NCI-H1436 (cell line): ENCODE measurements around the gene PLS1.
"Not testable (repeated sequence)": the region's sequence is repeated elsewhere in the genome, so short reads cannot be mapped to it uniquely, and the experiment has no call there.

ENCODE experiments used
- DNase-seq: peaks from one replicate; lab custom pipeline; 2025; lab: John Stamatoyannopoulos, UW

PLS1 gene, protein sequence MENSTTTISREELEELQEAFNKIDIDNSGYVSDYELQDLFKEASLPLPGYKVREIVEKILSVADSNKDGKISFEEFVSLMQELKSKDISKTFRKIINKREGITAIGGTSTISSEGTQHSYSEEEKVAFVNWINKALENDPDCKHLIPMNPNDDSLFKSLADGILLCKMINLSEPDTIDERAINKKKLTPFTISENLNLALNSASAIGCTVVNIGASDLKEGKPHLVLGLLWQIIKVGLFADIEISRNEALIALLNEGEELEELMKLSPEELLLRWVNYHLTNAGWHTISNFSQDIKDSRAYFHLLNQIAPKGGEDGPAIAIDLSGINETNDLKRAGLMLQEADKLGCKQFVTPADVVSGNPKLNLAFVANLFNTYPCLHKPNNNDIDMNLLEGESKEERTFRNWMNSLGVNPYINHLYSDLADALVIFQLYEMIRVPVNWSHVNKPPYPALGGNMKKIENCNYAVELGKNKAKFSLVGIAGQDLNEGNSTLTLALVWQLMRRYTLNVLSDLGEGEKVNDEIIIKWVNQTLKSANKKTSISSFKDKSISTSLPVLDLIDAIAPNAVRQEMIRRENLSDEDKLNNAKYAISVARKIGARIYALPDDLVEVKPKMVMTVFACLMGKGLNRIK

DNA sequence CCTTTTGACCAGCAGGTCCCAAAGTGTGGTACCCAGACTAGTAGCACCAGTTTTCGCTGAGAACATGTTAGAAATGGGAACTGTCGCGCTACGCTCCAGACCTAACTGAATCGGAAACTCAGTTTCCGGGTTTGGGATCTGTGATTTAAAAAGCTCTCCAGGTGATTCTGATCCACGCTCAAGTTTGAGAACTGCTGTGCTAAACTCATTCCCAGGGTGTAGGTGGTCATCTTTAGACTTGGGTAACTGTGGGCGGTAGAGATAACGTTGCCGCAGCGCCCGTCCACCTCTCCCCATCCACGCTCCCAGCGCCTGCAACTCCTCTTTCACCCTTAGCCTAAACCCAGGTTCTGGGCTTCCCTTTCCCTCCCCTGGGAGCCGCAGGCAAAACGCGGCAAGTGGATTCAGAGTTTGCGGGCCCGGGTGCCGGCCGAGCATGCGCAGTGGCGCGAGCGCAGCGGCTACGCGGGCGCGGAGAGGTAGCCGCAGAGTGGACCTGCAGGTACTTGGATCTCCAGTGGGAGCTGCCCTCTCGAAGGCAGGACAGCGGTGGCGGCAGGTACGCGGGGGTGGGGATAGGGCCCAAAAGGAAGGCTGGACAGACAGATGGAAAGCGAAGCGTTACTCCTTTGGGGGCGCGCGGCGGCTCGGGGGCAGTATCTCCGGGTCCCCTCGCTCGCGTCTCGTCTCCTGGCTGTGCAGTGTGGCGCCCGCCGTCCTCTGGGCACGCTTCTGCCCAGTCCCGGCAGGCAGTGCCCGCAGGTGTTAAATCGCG, at the start of gene PLS1:
PLS1 (plus strand) TSS at position 443 of the 775 bp plus-strand sequence. CDS start 67,845 bp downstream, outside the sequence.
- peak; percentile 96 for DNase-seq

DNA sequence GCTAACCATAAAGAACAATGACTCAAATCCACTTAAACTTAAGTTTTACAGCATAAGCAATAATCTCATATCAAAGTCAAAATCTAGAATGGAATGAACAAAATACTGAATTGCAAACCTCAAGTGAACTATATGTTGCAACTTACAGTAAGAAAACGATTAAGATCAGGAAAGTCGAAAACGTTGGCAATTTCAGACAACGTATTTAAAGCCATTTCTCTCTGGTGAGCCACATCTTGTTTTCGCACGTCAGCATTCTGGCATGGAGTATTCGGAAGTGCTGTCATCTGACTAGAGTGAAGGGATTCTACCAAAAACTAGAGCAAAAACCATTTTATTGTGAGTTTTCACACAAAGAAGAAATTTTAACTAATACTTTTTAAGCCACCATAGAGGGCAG, 46.2 kb upstream of the PLS1 start:
- DNase-seq = no peak

DNA sequence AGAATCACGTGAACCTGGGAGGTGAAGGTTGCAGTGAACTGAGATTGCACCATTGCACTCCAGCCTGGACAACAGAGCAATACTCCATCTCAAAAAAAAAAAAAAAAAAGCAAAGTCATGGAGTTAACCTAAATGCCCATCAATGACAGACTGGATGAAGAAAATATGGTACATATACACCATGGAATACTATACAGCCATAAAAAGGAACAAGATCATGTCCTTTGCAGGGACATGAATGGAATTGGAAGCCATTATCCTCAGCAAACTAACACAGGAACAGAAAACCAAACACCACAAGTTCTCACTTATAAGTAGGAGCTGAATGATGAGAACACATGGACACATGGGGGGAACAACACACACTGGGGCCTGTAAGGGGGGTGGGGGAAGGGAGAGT, 43.6 kb upstream of the PLS1 start:
- not testable (repeated sequence) for DNase-seq

DNA sequence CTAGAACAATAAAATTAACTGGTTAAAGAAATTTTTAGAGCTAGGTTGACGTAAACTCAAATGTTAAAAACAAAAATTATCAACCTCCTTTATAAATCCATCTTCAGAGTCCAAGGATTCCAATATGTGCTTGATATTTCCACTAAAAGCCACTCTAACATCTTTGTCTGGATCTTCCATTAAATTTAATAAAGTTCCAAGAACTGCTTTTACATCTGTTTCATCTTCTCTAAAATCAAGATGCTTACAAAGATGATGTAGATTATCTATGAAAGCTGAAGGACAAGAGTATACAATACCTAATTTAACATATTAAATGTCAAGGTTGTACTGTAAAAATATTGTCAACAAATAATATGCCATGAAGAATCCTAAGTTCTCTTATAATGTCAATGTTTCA, 42.5 kb upstream of the PLS1 start:
- DNase-seq = no peak

DNA sequence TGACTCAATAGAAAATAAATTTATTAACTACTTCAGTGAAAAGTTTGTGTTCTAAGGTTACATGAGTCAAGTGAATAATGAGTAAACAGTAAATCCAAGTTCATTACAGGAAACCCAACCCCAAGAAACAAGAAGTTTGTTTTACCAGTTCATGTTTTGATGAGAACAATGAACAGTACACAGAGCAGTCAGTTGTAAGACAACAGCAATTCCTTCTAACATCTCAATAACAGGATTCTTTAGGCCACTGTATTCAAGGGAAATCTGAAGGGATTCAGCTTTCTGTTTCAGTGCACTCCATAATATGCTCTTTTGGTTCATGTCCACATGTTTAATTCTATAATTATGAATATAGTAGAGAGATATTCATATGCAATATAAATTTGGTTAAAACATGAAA, 36.1 kb upstream of the PLS1 start:
- DNase-seq = no peak

DNA sequence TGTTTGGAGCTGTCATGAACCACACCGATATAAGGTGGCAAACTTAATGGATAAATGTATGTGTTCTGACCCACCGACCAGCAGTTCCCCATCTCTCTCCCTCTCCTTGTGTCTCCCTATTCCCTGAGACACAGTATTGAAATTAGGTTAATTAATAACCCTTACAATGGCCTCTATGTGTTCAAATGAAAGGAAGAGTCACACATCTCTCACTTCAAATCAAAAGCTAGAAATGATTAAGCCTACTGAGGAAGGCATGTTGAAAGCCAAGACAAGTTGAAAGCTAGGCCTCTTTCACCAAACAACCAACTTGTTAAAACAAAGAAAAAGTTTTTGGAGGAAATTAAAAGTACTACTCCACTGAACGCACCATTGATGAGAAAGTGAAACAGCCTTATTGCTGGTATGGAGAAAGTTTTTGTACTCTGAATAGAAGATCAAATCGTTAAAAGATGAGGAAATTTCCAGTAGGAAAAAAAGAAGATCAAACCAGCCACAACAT, 32.6 kb upstream of the PLS1 start:
- no peak for DNase-seq

DNA sequence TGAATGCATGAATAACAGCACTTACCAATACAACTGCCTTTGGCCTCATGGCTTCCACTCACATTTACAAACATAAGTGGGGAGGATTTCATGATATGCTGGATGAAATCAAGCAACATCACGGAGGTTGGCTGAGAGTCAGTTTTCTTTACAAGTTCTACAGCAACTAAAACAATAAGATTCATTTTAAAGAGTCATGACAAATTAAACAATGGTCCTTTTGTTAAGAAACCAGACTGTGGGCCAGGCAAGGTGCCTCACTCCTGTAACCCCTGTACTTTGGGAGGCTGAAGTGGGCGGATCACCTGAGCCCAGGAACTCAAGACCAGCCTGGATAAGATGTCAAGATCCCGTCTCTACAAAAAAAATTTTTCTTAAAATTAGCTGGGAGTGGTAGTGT, 30.1 kb upstream of the PLS1 start:
- no peak for DNase-seq

DNA sequence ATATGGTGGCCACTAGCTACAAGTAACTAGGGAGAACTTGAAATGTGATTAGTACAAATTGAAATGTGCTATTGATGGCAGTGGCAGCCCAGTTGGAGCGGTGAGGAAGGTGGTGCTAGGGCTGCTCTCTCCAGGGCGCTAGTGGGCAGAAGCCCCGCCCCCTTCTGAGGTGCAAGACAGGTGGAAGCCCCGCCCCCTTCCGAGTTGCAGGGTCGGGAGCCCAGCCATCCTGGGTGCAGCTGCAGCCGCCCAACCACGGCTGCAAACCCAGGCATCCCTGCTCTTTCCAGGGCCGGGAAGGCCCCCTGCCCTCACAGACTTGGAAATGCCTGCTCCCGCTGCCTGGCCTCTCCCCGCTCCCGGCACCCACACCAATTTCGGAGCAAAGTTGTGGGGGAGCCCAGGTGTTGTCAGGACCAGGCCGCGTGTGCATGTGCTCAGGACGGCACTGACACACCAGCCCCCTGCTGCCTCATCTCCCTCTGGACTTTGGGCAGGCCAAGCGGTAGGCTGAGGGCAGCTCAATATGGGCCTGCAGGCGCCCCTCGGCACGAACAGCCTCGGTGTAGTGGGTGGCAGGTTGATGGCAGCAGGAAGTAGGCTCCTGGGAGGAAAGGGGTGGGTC, 27.7 kb upstream of the PLS1 start:
- no peak for DNase-seq

DNA sequence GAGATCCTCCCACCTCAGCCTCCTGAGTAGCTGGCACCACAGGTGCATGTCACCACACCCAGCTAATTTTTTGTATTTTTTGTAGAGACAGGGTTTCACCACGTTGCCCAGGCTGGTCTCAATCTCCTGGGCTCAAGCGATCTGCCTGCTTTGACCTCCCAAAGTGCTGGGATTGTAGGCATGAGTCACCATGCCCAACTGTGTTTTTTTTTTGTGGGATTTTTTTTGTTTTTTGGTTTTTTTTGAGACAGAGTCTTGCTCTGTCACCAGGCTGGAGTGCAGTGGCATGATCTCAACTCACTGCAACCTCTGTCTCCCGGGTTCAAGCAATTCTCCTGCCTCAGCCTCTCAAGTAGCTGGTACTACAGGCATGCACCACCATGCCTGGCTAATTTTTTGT, 26.8 kb upstream of the PLS1 start:
- DNase-seq = not testable (repeated sequence)

DNA sequence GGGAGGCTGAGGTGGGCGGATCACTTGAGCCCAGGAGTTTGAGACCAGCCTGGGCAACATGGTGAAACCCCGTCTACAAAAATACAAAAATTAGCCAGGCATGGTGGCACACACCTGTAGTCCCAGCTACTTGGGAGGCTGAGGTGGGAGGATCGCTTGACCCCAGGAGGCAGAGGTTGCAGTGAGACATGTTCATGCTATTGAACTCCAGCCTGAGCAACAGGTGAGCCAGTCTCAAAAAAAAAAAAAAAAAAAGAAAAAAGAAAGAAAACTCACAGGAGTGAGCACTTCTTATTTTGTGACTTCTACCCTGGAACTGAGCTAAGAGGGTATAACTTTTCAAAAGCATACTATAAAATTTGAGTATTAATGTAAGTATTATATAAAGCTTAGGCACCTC, 22.0 kb upstream of the PLS1 start:
- DNase-seq = not testable (repeated sequence)

DNA sequence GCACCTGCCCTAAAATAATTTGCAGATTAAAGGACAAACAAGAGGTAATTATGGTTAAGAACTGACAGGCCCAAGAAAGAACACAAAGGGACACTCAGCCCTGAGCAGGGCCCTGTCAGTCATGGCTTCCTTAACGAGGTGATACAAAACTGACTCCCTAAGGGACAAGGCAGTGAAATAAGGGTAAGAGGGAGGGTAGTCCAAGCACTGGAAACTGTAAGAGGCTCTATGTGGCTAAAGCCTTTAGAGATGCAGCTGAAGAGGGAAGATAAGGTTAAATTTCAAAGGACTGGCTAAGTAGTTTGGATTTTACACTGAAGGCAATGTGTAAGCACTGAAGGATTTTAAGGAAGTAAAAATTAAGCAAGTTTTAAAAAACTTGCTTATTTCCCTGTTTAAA, 21.5 kb upstream of the PLS1 start:
- peak; percentile 74 for DNase-seq

DNA sequence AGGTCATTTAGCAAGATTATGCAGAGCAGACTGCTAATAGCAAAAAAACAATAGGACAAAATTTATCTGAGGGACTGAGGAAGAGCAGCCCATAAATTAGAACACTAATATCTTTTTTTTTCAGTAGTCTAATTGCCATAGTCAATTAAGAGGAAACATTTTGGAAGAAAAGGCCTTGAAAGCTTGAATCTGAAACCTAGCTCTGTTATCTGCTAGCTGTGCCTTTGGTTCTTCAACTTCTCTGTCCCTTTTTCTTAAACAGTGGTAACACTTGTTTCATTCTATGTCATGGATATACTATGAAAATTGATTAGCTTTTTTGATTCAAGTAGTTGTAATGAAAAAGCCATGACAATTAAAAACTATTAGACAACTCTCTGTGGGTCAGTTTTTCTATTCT, 19.4 kb upstream of the PLS1 start:
- DNase-seq = no peak

DNA sequence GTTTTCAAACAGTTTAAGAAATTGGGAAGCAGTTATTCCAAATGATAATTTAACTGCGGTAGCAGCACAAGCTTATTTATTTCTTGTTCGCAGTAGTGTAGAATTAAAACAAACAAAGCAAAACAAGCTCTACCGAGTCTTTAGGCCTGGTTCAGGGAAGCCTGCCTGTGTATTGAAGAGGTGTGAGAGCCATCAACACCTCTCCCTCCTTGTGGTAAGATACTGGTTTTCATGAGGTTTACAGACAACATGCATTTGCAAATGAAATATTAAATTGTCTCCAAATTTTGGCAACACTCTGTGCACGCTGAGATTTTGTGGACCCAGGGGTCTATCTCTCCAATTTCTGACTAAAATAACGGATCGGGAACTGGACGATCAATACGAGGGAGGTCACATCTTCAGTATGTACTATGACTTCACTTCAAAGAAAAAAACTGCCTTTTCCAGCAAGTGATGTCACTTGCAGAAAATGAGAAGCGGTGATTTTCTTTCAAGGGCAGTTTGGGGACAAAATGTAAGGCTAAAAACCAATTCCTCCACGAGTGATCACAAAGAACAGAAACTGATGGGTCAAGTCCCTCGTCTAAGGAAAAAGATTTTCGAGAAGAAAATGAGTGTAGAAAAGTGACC, 18.4 kb upstream of the PLS1 start:
- DNase-seq = no peak

DNA sequence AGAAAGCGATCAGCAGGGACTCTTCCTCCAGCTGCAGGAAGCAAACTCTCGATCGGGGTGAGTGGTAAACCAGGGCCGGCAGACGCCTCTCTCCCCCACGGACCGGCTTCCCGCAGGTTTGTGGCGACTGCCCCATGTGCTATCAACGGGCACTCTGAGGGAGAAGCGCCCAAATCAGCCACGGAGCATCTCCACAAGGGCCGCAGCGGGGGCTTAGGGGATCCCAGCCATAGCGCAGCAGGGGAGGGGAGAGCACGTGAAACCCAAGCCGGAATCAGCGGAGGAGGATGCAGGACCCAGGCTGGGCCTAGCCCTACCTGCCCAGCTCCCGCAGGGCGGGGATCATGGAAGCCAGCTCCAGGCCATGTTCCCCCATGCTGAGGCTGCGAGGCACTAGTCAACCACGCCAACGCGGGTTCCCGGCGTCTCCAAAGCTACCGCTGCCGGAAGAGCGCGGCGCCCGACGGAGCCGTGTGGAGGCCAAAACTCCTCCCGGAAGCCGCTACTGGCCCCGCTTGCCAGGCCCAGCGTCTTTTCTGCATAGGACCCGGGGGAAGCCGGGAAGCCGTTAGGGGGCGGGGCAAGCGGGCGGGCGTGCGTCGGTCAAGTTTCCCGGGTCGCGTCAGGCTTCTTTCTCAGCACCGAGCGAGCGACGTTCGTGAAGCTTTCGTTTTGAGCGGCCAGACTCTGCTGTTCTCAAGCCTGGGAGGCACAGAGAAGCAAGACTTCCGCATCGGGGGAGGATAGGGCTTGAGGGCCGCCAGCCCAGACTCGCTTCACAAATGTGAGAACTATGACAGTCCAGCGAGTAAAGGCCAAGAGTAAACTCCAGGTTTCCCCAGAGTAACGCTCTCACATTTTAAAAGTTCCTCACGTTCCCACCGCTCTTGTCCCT, 17.6 kb upstream of the PLS1 start, which contains the start of gene ATR:
ATR (minus strand) TSS at position 405 of the 895 bp plus-strand sequence; CDS start at position 376, 29 bp downstream.
- peak; percentile 97 for DNase-seq

DNA sequence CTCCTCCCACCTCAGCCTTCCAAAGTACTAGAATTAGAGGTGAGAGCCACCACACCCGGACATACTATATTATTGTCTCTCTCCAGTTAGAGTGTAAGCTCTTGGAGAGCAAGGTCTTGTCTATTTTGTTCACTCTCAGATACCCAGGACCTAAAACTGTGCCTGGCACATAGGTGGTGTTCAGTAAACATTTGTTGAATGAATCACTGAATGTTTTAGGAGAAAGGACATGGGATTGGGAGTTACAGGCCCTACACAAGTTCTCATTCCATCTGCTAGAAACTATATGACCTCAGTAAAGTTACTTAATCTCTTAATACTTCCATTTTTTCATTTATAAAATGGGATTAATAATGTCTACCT, 16.2 kb upstream of the PLS1 start:
- DNase-seq = no peak

DNA sequence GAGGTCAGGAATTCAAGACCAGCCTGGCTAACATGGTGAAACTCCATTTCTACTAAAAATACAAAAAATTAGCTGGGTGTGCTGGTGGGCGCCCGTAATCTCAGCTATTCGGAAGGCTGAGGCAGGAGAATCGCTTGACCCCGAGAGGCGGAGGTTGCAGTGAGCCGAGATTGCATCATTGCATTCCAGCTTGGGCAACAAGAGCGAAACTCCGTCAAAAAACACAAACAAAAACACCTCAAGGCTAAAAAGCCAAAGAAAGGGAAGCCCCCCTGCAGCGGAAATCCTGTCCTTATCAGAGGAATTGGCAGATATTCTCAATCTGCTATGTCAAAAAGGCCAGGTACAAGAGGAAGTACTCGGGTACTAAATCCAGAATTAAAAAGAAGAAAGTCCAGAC, 15.1 kb upstream of the PLS1 start:
- DNase-seq = not testable (repeated sequence)

DNA sequence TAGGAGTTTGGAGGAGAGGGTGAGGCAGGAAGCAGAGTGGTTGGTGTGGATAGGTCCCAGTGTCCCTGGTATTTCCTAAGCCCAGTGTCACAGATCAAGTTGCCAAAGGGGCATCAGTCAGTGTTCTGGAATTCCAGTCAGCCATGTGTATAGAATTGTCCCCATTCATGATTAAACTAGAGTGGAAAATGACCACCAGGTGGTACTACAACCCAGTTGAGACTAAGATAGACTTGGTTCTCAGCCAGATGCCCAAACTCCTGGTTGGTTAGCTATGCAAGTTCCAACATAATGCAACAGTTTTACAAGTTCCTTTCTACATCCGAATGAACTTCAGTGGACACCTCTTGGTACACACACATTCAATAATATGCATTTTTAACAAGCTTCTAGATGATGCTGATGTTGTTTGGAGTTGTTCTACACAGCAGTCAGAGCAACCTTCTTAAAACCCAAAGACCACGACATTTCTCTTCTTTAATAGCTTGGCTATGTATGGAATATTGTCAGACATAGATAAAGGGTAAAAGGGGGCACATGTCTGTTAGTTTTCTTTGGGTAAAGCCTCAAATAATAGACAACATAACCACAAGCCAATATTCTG, 9.3 kb upstream of the PLS1 start:
- peak; percentile 63 for DNase-seq

DNA sequence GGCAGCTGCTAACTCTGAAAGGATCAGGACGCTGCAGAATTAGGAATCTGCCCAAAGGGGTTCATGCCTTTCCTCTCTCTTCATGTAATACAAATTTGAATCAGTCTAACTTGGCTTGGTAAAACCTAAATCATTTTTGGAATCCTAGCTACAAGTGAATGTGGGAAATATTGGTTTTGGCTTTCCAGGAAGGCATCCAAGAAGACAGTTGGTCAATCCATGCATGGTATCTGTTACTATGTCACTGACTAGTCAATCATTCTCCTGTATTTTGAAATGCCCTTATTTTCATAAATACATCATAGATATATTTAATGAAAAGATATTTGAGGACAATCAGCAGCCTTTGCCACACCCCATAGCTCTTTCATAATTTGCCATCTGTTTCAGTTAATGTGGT, 7.5 kb upstream of the PLS1 start:
- DNase-seq = no peak

DNA sequence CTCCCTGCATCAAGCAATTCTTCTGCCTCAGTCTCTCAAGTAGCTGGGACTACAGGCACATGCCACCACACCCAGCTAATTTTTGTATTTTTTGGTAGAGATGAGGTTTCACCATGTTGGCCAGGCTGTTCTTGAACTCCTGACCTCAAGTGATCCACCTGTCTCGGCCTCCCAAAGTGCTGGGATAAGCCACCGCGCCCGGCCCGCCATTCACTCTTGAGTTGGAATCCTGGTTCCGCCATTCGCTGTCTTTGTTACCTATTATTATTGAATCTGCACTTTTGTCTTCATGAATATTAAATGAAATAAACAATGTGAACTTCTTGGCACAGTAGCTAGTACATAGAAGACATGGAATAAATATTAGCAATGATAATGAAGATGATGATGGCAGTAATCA, 3.9 kb upstream of the PLS1 start:
- DNase-seq = not testable (repeated sequence)

DNA sequence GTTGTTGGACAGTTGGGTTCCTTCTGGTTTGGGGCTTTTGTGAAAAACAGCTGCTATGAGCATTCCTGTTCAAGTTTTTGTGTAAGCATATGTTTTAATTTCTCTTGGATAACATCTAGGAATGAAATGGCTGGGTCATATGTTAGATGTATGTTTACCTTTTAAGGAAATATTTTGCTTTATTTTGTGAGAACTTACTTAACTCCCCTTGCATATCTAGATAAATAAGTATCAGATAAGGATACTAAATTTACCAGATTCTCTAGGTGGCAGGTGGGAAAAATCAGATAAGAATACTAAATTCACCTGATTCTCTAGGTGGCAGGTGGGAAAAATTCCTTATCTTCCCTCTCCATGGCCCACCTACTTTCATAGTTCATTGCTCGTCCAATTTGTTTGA, 1.1 kb upstream of the PLS1 start:
- no peak for DNase-seq
